GM18519 (cell line): ENCODE data around the gene HBA2.
"Not testable (repeated sequence)": the region's sequence is repeated elsewhere in the genome, so short reads cannot be mapped to it uniquely, and the experiment has no call there.

ENCODE experiments used
- ATAC-seq: cut with Tn5 transposase; IDR thresholded peaks from one replicate; pipeline ENCODE4 v1.9.1; 2021; ENCODE audit warnings: mild to moderate bottlenecking, moderate library complexity; ENCODE audit not compliant: unreplicated experiment, low FRiP score

Gene HBA2

DNA sequence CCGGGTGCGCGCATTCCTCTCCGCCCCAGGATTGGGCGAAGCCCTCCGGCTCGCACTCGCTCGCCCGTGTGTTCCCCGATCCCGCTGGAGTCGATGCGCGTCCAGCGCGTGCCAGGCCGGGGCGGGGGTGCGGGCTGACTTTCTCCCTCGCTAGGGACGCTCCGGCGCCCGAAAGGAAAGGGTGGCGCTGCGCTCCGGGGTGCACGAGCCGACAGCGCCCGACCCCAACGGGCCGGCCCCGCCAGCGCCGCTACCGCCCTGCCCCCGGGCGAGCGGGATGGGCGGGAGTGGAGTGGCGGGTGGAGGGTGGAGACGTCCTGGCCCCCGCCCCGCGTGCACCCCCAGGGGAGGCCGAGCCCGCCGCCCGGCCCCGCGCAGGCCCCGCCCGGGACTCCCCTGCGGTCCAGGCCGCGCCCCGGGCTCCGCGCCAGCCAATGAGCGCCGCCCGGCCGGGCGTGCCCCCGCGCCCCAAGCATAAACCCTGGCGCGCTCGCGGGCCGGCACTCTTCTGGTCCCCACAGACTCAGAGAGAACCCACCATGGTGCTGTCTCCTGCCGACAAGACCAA is at the start of gene HBA2:
HBA2 (plus strand) TSS at position 503 of the 568 bp plus-strand sequence; CDS start at position 540, 37 bp downstream.
- ATAC-seq = not testable (repeated sequence)

DNA sequence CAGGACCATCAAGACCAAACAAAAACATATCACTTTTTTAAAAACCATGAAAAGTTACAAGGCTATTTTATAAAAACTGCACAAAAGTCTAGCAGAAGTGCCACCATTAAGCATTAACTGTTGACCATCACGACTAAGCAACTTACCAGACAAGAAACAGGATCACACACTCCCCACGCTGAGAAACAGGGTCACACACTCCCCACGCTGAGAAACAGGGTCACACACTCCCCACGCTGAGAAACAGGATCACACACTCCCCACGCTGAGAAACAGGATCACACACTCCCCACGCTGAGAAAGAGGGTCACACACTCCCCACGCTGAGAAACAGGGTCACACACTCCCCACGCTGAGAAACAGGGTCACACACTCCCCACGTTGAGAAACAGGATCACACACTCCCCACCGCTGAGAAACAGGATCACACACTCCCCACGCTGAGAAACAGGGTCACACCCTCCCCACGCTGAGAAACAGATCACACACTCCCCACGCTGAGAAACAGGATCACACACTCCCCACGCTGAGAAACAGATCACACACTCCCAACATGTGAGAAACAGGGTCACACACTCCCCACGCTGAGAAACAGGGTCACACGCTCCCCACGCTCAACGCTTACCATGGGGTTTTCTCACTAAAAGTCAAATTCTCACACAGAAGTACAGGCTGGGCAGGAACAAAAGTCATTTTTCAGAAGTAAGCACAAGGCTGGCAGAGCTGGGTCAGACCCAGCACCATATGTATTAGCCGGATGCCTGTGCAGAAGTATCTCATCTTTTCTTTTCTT is 48.9 kb upstream of the HBA2 start:
- not testable (repeated sequence) for ATAC-seq

DNA sequence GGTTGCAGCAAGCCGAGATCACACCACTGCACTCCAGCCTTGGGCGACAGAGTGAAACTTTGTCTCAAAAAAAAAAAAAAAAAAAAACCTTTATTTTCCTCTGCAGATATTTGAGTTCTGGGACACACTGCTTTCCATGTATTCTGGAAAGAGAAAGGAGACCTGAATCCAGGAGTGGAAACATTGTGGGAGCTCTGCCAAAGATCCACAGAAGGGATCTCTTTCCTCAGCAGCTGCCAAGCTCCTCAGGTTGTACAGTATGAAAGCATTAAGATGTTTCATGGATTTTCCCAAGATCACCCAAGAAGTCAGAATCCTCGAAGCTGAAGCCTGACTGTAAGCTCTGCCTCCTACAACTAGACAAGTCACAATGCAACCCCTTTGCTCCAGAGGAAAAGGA is 47.7 kb upstream of the HBA2 start:
- ATAC-seq = no peak

DNA sequence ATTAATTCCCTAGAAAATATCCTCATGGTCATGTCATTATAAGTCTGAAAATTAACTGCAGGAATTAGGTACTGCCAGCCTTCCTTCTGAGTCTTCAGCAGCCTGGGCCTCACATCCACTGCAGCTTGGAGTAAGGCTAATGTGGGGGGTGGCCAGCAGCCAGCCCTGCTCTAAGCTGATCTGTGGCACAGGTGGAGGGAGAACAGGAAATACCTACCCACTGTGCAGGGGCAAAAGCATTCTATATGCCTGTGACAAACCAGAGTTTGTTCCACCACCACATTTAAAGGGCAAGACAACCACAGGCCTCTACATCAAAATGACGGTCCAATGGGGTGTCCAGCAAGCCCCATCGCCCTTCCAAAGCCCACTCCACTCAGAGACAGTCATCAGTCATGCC is 43.6 kb upstream of the HBA2 start:
- no peak for ATAC-seq

DNA sequence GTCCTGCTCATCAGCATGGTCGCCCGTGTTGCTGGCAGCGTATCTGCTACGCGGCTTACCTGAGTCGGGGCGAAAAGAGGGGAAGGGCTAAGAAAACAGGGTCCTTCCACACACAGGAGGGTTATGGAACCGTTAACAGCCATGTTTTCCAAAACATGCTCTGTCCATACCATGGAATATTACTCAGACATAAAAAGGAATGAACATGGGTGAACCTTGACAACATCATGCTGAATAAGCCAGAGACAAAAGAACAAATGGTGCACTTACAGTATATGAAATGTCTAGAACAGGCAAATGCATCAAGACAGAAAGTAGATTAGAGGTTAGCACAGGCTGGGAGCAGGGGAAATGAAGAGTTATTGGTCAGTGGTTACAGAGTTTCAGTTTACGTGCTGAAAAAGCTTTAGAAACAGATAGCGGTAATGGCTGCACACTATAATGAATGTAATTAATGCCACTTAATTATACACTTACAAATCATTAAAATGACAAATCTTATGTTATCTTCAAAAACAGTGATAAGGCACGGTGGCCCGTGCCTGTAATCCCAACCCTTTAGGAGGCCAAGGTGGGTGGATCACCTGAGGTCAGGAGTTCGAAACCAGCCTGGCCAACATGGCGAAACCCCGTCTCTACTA is 42.0 kb upstream of the HBA2 start:
- ATAC-seq = no peak

DNA sequence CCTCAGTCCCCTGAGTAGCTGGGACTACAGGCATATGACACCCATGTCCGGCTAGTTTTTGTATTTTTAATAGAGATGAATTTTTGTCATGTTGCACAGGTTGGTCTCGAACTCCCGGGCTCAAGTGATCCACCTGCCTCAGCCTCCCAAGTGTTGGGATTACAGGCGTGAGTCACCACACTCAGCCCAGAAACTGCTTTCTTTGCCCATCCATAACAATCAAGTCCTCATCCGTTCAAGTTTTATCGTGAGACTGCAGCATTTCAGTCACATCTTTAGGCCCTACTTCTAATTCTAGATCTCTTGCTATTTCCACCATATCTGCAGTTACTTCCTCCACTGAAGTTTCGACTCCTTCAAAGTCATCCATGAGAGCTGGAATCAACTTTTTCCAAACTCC is 40.6 kb upstream of the HBA2 start:
- no peak for ATAC-seq

DNA sequence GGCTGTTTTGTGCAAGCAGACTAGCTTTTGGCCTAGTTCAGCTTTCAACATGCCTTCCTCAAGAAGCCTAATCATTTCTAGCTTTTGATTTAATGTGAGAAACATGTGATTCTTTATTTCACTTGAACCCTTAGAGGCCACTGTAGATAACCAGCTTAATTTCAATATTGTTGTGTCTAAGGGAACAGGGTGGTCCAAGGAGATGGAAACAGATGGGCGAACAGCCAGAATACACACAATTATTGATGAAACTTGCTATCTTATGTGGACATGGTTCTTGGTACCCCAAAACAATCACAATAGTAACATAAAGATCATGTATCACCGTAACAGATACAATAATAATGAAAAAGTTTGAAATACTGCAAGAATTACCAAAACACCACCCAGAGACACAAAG is 39.0 kb upstream of the HBA2 start:
- ATAC-seq = no peak

DNA sequence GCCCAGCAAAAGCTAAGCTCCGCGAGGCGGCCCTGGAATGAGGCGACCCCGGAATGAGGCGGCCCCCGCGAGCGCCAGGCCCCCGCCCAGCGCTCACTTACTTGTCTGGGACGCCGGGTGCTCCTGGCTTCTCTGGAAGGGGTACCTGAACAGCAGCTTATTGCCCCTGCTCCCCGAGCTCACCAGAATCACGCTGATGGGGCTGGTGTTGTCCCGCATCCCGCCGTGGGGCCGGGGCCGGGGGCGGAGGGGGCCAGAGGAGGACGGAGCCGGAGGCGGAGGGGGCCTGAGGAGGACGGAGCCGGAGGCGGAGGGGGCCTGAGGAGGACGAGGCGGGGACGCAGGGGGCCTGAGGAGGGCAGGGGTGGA is 34.6 kb upstream of the HBA2 start:
- no peak for ATAC-seq

DNA sequence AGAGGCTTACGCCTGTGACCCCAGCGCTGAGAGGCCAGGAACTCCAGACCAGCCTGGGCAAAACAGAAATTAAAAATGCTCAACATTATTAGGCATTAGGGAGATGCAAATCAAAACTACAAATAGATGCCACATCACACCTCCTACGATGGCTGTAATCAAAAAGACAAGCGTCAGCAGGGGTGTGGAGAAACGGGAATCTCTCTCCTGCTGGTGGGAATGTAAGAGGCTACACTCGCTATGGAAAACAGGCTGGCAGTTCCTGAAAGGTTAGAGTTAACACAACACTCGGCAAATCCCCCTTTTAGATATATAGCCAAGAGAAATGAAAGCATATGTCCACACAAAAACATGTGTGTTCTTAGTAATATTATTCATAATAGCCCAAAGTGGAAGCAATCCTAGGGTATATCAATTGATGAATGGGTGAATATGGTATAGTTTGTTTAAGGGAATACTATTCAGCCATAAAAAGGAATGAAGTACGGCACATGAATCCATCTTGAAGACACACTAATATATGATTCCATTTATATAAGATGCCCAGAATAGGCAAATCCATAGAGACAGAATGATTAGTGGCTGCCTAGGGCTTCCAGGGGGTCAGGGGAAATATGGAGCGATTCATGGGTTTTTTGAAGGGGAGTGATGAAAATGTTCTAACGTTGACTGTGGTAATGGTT is 32.4 kb upstream of the HBA2 start:
- no peak for ATAC-seq

DNA sequence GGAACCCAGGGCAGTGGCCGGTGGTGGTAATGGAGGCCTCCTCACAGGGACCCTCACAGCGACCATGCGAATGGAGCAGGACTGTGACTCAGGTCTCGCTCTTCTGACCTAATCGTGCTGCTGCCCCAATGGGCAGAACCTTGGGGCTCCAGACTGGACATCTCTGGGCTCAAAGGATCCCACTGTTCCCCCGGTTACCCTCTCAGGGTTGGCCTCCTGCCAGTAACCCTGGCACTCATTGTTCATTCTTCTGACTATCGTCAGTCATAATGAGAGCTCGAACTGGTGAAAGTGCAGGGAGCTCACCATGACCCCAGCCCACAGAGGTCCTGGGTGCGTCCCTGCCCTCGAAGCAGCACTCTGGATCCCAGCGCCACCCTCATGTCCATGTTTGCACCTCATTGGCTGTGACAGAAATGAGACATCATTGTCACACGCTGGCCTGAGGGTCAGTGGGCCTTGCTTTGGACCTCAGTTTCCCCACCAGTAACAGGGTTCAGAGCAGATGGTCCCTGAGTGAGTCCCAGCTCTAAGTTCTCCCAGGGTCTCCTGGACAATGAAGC is 30.2 kb upstream of the HBA2 start:
- ATAC-seq = no peak

DNA sequence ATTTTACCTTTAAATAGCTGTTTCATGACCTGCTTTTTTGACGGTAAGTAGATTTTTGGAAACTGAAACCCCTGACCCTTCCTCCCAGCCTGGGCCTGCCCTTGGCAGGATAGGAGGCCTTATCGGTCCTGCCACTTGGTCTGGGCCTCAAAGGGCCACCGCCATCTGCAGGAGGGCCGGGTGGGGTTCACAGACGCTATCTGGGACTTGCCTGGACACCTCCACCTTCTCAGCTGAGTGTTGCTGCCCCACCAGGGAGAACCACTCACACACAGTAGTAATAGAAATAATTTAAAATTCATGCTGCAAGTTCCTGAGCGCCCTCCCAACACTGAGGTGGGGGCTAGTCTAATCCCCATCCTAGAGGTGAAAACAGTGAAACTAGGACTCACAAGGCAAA is 29.6 kb upstream of the HBA2 start:
- ATAC-seq = no peak

DNA sequence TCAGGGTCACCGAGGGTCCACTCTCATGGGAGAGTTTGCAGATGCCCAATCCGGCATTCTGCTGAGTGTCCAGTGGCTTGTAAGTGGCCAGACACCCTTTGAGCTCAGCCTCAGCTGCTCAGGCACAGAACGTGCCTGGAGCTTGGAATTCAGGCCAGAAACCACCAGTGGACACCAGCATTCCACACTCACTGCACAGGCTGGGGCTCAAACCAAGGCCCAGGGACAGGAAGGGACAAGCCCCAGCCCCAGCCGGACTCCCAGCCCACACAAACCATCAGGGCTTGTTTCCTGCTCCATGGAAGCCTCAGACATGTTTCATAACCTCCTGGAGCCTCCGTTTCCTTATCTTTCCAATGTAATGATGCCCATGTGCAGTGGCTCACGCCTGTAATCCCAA is 29.2 kb upstream of the HBA2 start:
- no peak for ATAC-seq

DNA sequence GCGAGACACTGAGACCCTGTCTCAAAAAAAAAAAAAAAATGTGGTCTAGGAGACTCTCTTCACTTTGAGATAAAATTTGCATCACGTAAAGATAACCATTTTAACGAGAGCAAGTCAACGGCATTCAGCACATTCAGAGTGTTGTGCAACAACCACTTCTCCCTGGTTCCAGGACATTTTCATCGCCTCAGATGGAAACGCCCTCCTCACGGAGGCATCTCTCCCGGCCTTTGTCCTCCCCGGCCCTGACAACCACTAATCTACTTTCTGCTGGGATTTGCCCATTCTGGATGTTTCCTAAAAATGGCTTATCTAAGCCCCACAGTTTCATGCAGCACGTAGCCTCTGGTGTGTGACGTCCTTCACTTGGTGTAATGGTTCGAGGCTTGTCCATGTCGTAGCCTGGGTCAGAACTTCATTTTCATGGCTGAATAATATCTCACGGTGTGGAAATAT is 27.9 kb upstream of the HBA2 start:
- ATAC-seq = no peak

DNA sequence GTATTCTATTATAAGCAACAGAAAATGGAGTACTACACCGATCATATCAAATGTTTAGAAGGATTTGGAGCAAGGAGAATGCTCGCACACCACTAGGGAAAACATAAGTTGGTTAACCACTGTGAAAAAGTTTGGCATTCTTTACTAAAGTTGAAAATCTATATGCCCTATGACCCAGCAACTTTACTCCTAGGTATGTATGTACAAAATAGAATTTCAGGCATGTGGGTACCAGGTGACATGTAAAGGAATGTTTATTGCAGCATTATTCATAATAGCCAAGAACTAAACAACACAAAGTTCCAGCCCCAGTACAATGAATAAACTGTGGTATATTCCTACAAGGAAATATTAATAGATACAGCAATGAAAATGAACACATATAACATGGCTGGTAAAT is 26.0 kb upstream of the HBA2 start:
- ATAC-seq = no peak

DNA sequence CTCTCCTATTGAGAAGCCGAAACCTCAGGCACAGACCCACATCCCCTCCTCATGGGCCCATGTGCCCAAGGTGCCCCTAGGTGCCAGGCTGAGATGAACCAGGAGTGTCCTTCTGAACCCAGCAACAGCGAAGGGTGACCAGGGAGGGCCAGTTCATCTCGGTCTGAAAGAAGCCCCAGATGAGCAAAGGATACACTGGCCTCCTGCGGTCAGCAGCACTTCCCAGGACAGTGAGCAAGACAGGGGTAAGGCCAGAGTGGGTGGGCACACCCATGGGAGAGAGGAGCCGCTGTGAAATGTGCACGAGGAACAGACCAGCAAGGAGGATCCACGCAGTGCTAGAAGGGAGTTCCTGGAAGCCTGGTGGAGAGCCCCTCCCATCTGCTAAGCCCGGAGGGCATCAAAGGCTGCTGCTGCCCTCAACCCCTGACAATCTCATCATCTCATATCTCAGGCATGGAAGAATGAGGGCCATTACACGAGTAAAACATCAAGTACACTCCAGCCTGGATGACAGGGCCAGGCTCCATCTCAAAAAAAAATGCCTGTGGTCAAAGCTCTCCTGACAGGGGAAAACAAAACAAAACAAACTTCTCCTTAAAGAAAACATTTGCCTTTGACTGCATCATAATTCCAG is 23.5 kb upstream of the HBA2 start:
- ATAC-seq = no peak

DNA sequence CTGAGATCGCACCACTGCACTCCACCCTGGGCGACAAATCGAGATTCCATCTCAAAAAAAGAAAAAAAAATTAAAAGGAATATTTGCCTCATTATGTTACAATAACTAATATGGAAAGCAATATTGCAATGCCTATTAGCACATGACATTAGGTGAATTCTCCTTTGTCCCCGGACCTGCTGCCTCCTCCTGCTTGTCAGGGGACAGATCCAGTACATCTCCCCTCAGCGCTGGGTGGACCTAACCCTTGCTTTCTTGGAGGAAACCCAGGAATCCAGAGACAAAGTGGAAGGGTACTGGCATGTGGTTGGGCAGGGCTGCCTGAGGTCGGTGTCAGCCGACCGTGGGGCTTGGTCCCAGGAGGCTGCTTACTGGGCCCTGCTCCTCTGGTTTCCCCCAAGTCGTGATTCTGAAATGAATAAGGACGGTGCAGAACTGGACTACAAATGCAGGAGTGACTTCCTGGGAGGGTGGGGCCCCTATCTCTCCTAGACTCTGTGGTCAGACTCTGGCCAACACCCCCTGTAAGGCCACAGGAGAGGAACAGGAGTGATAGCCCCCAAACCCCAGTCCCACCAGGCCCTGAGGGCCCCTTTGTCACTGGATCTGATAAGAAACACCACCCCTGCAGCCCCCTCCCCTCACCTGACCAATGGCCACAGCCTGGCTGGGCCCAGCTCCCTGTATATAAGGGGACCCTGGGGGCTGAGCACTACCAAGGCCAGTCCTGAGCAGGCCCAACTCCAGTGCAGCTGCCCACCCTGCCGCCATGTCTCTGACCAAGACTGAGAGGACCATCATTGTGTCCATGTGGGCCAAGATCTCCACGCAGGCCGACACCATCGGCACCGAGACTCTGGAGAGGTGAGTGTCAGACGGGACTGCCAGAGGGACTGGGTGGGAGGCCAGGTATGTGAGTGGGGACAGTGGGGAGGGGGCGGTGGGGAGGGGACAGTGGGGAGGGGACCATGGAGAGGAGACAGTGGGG is 20.2 kb upstream of the HBA2 start, which contains the start of gene HBZ:
HBZ (plus strand) TSS at position 504 of the 988 bp plus-strand sequence; CDS start at position 770, 266 bp downstream.
- ATAC-seq = no peak

DNA sequence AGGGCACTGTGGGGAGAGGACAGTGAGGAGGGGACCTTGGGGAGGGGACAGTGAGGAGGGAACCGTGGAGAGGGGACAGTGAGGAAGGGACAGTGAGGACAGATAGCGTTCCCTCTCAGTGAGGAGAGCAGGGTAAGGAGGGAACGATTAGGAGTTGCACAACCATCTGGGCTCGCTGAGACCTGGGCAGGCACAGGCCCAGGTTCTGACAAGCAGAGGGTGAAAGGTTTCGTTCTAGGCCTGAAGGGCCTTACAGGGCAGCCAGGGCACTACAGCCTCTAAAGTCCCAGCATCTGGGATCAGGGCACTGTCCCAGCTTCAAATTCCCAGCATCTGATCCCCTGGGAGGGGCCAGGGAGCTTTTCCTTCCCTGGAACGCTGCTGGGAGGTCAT is 19.6 kb upstream of the HBA2 start:
- not testable (repeated sequence) for ATAC-seq

DNA sequence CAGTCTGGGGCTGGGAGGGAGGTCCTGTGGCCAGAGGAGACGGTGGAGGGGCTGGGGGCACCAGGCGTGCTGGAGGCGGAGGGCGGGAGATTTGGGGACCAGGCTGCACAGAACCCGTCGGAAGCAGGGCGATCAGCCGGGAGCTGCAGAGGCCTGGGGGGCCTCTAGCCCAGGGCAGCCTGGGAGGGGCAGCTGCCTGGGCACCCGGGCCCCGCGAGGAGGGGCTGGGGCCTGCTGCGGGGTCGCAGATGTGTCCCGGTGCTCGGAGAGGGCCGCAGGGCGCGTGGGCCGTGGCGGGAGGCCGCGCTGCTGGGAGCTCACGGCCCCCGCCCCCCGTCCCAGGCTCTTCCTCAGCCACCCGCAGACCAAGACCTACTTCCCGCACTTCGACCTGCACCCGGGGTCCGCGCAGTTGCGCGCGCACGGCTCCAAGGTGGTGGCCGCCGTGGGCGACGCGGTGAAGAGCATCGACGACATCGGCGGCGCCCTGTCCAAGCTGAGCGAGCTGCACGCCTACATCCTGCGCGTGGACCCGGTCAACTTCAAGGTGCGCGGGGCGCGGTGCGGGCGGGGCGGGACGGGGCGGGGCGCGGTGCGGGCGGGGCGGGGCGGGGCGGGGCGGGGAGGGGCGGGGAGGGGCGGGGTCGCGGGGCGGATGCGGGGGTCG is 19.0 kb upstream of the HBA2 start:
- ATAC-seq = not testable (repeated sequence)
